GM12878 (cell line): ENCODE data around the gene P4HTM.
A peak's percentile ranks its signal among the peaks of the same experiment; 100 is the strongest.

Source experiments
- BRCA1 ChIP-seq: IDR thresholded peaks from 2 replicates; pipeline ENCODE4 v1.6.1; 2011; ENCODE audit warnings: low read depth, low read length, improper control_type of control experiment
- EZH2 ChIP-seq: IDR thresholded peaks from 2 replicates; pipeline ENCODE4 v1.6.1; 2012; ENCODE audit warnings: low read depth, mild to moderate bottlenecking, control low read depth, inconsistent platforms, low read length, borderline replicate concordance; ENCODE audit not compliant: control insufficient read depth
- HDAC2 ChIP-seq: fragments of 200-600 bp; sonication (generic); IDR thresholded peaks from 2 replicates; pipeline ENCODE4 v1.6.1; 2017
- IRF3 ChIP-seq: fragments of 450-650 bp; IDR thresholded peaks from 2 replicates; pipeline ENCODE4 v1.6.1; 2014; ENCODE audit warnings: mild to moderate bottlenecking
- NR2C2 ChIP-seq: IDR thresholded peaks from 2 replicates; pipeline ENCODE4 v1.6.1; 2011; ENCODE audit warnings: borderline replicate concordance, low read depth; ENCODE audit not compliant: control insufficient read depth, insufficient read length
- POLR2A ChIP-seq: IDR thresholded peaks from 2 replicates; pipeline ENCODE4 v1.6.1; 2011; ENCODE audit warnings: low read depth, mild to moderate bottlenecking, low read length
- RAD21 ChIP-seq: IDR thresholded peaks from 2 replicates; pipeline ENCODE4 v1.6.1; 2011; ENCODE audit warnings: mild to moderate bottlenecking, low read depth, low read length, moderate library complexity; ENCODE audit not compliant: insufficient read depth
- SP1 ChIP-seq: IDR thresholded peaks from one replicate; pipeline ENCODE4 v1.6.1; 2011; ENCODE audit warnings: low read depth, low read length
- SUPT20H ChIP-seq: IDR thresholded peaks from 2 replicates; pipeline ENCODE4 v1.6.1; 2011; ENCODE audit warnings: low read depth, mild to moderate bottlenecking, low read length, moderate library complexity, borderline replicate concordance; ENCODE audit not compliant: control insufficient read depth
- TAF1 ChIP-seq: IDR thresholded peaks from 2 replicates; pipeline ENCODE4 v1.6.1; 2011; ENCODE audit warnings: mild to moderate bottlenecking, low read depth, low read length, borderline replicate concordance
- YY1 ChIP-seq: IDR thresholded peaks from 2 replicates; pipeline ENCODE4 v1.6.1; 2011; ENCODE audit warnings: low read depth, mild to moderate bottlenecking, low read length
- ZNF592 ChIP-seq: fragments of 450-650 bp; IDR thresholded peaks from 2 replicates; pipeline ENCODE4 v1.6.1; 2017; ENCODE audit warnings: mild to moderate bottlenecking, moderate library complexity

DNA sequence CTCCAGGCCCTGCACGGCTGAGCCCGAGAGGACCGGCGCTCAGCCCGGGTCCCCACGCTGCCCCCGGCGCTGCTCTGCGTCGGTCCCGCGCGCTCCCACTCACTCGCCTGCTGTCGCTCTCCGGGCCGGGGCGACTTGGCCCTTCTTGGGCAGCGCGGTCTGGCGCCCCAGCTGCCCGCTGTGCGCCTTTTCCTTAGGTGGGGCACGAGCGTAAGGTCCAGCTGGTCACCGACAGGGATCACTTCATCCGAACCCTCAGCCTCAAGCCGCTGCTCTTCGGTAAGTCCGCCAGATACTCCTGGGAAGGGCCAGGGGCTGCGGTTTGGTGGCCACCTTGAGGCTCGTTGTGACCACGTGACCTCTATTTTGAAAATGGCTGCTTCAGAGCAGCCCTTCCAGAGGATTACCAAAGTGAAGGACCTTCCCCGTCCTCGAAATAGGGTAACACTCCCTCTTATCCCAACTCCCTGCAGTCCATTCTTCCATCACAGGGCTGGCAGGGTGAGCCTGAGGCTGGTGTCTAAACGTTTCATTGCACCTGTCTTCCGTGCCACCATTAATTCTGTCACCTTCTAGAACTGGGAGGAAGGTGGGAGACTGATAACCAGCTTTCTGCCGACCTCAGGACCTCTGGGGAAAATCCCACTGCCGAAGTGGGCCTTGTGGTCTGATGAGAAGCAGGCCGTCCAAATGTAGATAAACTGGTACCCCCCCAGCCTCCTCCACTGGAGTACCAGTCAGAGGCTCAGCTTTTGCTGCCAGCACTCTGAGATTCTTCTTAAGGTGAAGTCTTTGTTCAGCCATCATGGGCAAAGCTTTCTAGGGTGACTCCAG lies 812 bp downstream of the P4HTM start:
- TF ChIP-seq IRF3: no peak
- no peak for TF ChIP-seq BRCA1
- TF ChIP-seq EZH2: no peak
- no peak; the same call in 1 of the 2 replicates for TF ChIP-seq POLR2A
- no peak for TF ChIP-seq SUPT20H
- TF ChIP-seq TAF1: 0 out of 2 replicates have a peak, but pooled peaks have one; percentile 25
- peak; percentile 90 for TF ChIP-seq YY1
- no peak for TF ChIP-seq HDAC2
- no peak for TF ChIP-seq SP1
- no peak for TF ChIP-seq RAD21
- TF ChIP-seq ZNF592: no peak
- no peak for TF ChIP-seq NR2C2
